Panc1 (cell line): ENCODE results near the gene PSMB2. TPM values are rescaled to one million over a fixed set of nuclear protein-coding genes. Genes with fewer than 3 reads are reported as not detected.

ENCODE experiments used
- ATAC-seq: fragments of 200-7000 bp; cut with Tn5 transposase; 2 replicates; pipeline ENCODE4 v1.9.1; 2020; ENCODE audit warnings: mild to moderate bottlenecking, moderate library complexity
- BruUV-seq: library from RNA; stranded (reverse); fragments of 400-500 nt; replicated peaks from 2 replicates; lab custom pipeline; 2021; lab: Mats Ljungman, UMichigan
- CTCF ChIA-PET: fragments of 300-600 bp; sonication (Branson Sonifier 250); formaldehyde crosslinking; loops from one replicate; lab custom pipeline; 2022; ENCODE audit warnings: antibody characterized with exemption; lab: Charles Lee
- POLR2A ChIA-PET: fragments of 300-600 bp; sonication (Branson Sonifier 250); formaldehyde crosslinking; loops from one replicate; lab custom pipeline; 2022; ENCODE audit warnings: antibody characterized with exemption; lab: Charles Lee
- DNase-seq: peaks from one replicate; pipeline ENCODE4 v3.0.0-alpha.2; 2010; ENCODE audit warnings: low read depth, low spot score
- H3K27ac ChIP-seq: 2 replicates; pipeline ENCODE4 v1.5.1; 2011; ENCODE audit warnings: mild to moderate bottlenecking, low read length, inconsistent platforms
- H3K27me3 ChIP-seq: fragments of 200-500 bp; sonication (Bioruptor generic); 2 replicates; pipeline ENCODE4 v1.6.0; 2014; ENCODE audit warnings: low read length, inconsistent platforms; ENCODE audit not compliant: control insufficient read depth, insufficient read depth
- H3K36me3 ChIP-seq: fragments of 200-500 bp; sonication (Bioruptor generic); 2 replicates; pipeline ENCODE4 v1.5.1; 2014; ENCODE audit warnings: inconsistent platforms, mild to moderate bottlenecking, low read length, moderate library complexity; ENCODE audit not compliant: control insufficient read depth, insufficient read depth
- H3K4me1 ChIP-seq: 2 replicates; pipeline ENCODE4 v1.5.1; 2011; ENCODE audit warnings: inconsistent platforms, mild to moderate bottlenecking, low read length, moderate library complexity; ENCODE audit not compliant: control insufficient read depth, insufficient read depth
- H3K4me3 ChIP-seq, 2 experiments: 2 replicates each; pipeline ENCODE4 v1.5.1; 2011 to 2012; ENCODE audit warnings: low read depth in 2 of 2, low read length in 2 of 2, mild to moderate bottlenecking in 2 of 2, inconsistent platforms in 1 of 2, moderate library complexity in 1 of 2
- H3K9me3 ChIP-seq: fragments of 200-500 bp; sonication (Bioruptor generic); 2 replicates; pipeline ENCODE4 v1.5.1; 2014; ENCODE audit warnings: low read depth, mild to moderate bottlenecking, inconsistent platforms, low read length, moderate library complexity; ENCODE audit not compliant: control insufficient read depth, insufficient read depth
- POLR2AphosphoS5 ChIP-seq: IDR thresholded peaks from 2 replicates; pipeline ENCODE4 v1.6.1; 2012; ENCODE audit warnings: mild to moderate bottlenecking, low read depth, low read length, moderate library complexity
- SIN3A ChIP-seq: IDR thresholded peaks from 2 replicates; pipeline ENCODE4 v1.6.1; 2012; ENCODE audit warnings: low read depth, mild to moderate bottlenecking, low read length, moderate library complexity, borderline replicate concordance; ENCODE audit not compliant: insufficient read depth
- TCF7L2 ChIP-seq: IDR thresholded peaks from 2 replicates; pipeline ENCODE4 v1.6.1; 2011; ENCODE audit warnings: mild to moderate bottlenecking, low read depth, low read length, inconsistent platforms
- in situ Hi-C: cut with HindIII; loops from 2 replicates; pipeline ENCODE4 v1.10.0; 2016; ENCODE audit warnings: low sequenced_read_pairs, low pct_unique_long_range_greater_than_20kb
- intact Hi-C: fragments of 100-400 bp; cut with micrococcal nuclease; formaldehyde crosslinking; loops from one replicate; pipeline ENCODE4 v1.10.0; 2022; ENCODE audit not compliant: unreplicated experiment
- total RNA-seq: library from RNA; stranded (reverse); gene quantifications from one replicate; pipeline ENCODE4 v1.2.1, GENCODE V29; 2021; ENCODE audit not compliant: unreplicated experiment
- TF ChIP-seq, protein P1 (sequence below): fragments of 450-650 bp; IDR thresholded peaks from 2 replicates; pipeline ENCODE4 v1.5.1; 2017; ENCODE audit warnings: mild to moderate bottlenecking
- TF ChIP-seq, protein P2 (sequence below), 2 experiments: IDR thresholded peaks; 2 replicates each; pipeline ENCODE4 v1.6.1; 2011 to 2012; ENCODE audit warnings: low read depth in 2 of 2, control low read depth in 1 of 2, low read length in 1 of 2, mild to moderate bottlenecking in 1 of 2, moderate library complexity in 1 of 2; ENCODE audit not compliant: insufficient read depth in 1 of 2

The PSMB2 gene
- total RNA-seq, 1 experiment from 2014 or later, result 95.0 TPM

DNA sequence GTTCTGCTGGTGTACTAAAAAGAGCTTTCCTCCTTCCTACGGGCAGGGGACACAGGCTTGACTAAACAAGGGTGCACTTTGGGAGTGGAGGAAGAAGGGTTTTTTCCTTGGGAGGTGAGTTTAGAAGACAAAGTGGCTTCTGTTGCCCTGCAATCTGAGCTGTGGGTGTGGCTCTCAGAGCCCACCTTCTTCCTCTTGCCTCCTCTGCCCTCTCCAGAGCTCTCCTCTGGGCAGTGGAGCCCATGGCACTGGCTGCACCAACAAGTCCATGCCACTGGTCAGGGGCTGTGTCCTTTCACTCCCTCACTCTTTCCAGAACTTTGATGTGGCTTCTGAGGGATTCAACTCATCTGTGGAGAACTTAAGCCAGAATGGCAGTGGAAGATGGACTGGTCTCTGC, 25.6 kb upstream of the PSMB2 start:
- TF ChIP-seq SIN3A (no peak), TCF7L2 (no peak)
- TF ChIP-seq, protein P1, sequence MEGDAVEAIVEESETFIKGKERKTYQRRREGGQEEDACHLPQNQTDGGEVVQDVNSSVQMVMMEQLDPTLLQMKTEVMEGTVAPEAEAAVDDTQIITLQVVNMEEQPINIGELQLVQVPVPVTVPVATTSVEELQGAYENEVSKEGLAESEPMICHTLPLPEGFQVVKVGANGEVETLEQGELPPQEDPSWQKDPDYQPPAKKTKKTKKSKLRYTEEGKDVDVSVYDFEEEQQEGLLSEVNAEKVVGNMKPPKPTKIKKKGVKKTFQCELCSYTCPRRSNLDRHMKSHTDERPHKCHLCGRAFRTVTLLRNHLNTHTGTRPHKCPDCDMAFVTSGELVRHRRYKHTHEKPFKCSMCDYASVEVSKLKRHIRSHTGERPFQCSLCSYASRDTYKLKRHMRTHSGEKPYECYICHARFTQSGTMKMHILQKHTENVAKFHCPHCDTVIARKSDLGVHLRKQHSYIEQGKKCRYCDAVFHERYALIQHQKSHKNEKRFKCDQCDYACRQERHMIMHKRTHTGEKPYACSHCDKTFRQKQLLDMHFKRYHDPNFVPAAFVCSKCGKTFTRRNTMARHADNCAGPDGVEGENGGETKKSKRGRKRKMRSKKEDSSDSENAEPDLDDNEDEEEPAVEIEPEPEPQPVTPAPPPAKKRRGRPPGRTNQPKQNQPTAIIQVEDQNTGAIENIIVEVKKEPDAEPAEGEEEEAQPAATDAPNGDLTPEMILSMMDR, result no peak
- Histone ChIP-seq H3K27ac (no peak overlapping the region), H3K36me3 (no peaks in the 10 kb centered on the region), H3K9me3 (no peaks in the 10 kb centered on the region), H3K4me1 (no peaks in the 10 kb centered on the region), H3K4me3 (no peak overlapping the region), H3K27me3 (peaks cover 5% of the 10 kb centered on the region; the same call in 1 of the 2 replicates)
- intact Hi-C loops (no loop called here), in situ Hi-C loops (no loop called here)
- ChIA-PET POLR2A (no interaction called here), CTCF (no interaction called here)
- ATAC-seq (no peak), DNase-seq (no peak)
- BruUV-seq, result no TSS peak

DNA sequence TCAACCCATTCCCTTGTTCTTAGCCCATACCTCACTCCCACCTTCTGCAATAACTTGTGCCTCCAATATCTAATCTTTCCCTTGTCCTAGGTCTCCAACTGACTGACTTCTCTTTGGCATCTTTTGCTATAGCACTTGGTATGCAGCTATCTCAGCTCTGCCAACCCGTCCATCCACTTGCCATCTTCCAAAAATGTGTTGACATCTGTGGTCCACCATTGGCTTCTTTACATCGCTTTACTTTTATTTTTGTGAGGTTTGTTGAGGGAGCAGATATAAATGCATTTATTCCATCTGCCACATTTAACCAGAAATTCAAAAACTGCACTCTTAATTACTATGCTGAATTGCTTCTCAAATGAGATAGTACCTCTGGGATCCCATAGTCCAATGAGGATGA, 24.9 kb upstream of the PSMB2 start:
- H3K27me3 ChIP-seq, result peaks cover 5% of the 10 kb centered on the region; the same call in 1 of the 2 replicates
- intact Hi-C loops (no loop called here), in situ Hi-C loops (no loop called here)
- H3K4me3 ChIP-seq, result no peak overlapping the region
- H3K27ac ChIP-seq, result no peak overlapping the region
- DNase-seq (no peak), ATAC-seq (no peak)
- no peaks in the 10 kb centered on the region for H3K9me3 ChIP-seq
- ChIA-PET CTCF (no interaction called here), POLR2A (no interaction called here)
- H3K36me3 ChIP-seq, result no peaks in the 10 kb centered on the region
- no TSS peak for BruUV-seq
- no peak for TF ChIP-seq POLR2AphosphoS5
- TF ChIP-seq, protein P2, sequence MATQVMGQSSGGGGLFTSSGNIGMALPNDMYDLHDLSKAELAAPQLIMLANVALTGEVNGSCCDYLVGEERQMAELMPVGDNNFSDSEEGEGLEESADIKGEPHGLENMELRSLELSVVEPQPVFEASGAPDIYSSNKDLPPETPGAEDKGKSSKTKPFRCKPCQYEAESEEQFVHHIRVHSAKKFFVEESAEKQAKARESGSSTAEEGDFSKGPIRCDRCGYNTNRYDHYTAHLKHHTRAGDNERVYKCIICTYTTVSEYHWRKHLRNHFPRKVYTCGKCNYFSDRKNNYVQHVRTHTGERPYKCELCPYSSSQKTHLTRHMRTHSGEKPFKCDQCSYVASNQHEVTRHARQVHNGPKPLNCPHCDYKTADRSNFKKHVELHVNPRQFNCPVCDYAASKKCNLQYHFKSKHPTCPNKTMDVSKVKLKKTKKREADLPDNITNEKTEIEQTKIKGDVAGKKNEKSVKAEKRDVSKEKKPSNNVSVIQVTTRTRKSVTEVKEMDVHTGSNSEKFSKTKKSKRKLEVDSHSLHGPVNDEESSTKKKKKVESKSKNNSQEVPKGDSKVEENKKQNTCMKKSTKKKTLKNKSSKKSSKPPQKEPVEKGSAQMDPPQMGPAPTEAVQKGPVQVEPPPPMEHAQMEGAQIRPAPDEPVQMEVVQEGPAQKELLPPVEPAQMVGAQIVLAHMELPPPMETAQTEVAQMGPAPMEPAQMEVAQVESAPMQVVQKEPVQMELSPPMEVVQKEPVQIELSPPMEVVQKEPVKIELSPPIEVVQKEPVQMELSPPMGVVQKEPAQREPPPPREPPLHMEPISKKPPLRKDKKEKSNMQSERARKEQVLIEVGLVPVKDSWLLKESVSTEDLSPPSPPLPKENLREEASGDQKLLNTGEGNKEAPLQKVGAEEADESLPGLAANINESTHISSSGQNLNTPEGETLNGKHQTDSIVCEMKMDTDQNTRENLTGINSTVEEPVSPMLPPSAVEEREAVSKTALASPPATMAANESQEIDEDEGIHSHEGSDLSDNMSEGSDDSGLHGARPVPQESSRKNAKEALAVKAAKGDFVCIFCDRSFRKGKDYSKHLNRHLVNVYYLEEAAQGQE (IDR thresholded peaks at IDR 0.05; ENCODE audit: insufficient read depth in 1 of 2, low read depth in 2 of 2, low read length in 1 of 2), result no peak
- no peak for TF ChIP-seq SIN3A
- TF ChIP-seq, protein P1, result no peak
- no peak for TF ChIP-seq TCF7L2
- H3K4me1 ChIP-seq, result no peaks in the 10 kb centered on the region
